ENCODE measurements around the gene UBE2L3. TPM values are rescaled to one million over a fixed set of nuclear protein-coding genes. Genes with fewer than 3 reads are reported as not detected.
"Not testable (repeated sequence)": the region's sequence is repeated elsewhere in the genome, so short reads cannot be mapped to it uniquely, and the experiment has no call there.

UBE2L3 gene
- polyA plus RNA-seq (ENCODE audit: insufficient read length in 4 of 4): 10 to 100 TPM; 56.0 to 69.1 (median 63.3) TPM

DNA sequence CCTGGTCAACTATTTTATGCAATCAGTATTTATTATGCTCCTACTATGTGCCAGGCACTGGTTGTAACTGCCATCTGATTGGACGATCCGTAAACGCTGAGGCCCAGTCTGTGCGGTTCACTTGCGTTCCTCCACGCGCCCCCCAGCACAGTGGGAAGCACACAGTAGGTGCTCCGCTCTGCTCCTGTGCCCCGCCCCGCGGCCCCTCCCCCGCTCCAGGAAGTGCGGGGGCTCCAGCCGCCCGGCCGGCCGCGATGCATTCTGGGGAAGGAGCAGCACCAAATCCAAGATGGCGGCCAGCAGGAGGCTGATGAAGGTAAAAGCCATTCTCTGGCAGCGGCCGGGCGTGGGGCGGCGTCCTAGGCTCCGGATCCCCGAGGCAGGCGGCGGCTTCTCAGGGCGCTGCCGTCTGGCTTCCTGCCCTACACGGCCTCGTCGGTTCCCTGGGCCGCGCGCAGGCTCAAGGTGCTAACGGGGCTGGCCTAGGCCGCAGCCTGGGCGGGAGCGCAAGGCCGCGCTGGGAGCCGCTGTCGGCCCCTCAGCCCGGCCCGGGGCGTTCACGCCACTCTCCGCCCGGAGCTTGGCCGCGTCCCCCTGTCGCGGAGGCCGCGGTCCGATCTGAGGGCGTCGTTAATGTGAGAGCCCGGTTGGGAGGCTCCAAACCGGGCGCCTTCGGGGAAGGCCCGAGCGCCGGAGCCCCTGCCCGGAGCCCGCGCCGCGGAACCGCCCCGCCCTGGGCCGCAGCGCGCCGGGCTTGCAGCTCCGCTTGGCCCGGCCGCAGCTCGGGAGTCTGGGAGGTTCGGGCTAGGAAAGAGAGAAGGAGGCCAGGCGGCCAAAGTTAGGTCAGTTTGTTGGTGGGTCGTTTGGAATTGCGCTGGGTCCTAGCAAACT lies at the start of gene UBE2L3:
Gene UBE2L3, plus strand, starts transcription at position 259 of the 891 bp plus-strand sequence. Its CDS starts 31 bp downstream, at position 290.
- DNase-seq (ENCODE audit: low read depth in 4 of 4, low spot score in 3 of 4): peak; percentile 61 to 73 (median 63)

DNA sequence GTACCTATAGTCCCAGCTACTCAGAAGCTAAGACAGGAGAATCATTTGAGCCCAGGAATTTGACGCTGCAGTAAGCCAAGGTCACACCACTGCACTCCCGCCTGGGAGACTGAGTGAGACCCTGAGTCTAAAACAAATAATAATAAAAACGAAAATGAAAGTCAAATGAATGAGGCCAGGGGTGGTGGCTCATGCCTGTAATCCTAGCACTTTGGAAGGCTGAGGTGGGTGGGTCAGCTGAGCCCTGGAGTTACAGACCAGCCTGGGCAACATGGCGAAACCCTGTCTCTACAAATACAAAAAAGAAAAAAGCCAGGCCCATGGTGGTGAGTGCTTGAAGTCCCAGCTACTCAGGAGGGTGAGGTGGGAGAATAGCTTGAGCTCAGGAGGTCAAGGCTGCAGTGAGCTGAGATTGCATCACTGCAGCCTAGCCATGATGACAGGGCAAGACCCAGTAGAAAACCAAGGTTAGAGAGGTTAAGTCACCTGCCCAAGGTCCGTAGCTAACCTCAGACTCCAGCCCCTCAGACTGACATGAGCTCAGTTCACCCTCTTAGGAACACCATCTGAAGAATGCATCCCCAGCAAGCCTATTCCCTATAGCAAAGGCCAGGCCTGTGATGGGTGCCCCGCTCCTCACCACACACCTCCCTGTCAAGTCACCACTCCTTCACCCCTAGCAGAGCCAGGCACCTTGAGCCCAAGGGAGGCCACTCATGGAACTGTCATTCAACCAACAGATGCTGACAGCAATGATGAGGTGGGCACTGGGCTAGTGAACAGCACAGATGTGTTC lies 40.6 kb upstream of the UBE2L3 start:
- DNase-seq (ENCODE audit: low read depth in 4 of 4, low spot score in 3 of 4): not testable (repeated sequence)

- DNase-seq (ENCODE audit: low read depth in 4 of 4, low spot score in 3 of 4): not testable (repeated sequence)
These were observed 36.0 kb upstream of the UBE2L3 start for GRCh38 chr22:21531525-21531924.

GRCh38 chr22:21532863-21533648 lies 34.5 kb upstream of the UBE2L3 start:
- DNase-seq (ENCODE audit: low read depth in 4 of 4, low spot score in 3 of 4): not testable (repeated sequence)

GRCh38 chr22:21539862-21540261 lies 27.7 kb upstream of the UBE2L3 start:
- DNase-seq (ENCODE audit: low read depth in 4 of 4, low spot score in 3 of 4): not testable (repeated sequence)

DNA sequence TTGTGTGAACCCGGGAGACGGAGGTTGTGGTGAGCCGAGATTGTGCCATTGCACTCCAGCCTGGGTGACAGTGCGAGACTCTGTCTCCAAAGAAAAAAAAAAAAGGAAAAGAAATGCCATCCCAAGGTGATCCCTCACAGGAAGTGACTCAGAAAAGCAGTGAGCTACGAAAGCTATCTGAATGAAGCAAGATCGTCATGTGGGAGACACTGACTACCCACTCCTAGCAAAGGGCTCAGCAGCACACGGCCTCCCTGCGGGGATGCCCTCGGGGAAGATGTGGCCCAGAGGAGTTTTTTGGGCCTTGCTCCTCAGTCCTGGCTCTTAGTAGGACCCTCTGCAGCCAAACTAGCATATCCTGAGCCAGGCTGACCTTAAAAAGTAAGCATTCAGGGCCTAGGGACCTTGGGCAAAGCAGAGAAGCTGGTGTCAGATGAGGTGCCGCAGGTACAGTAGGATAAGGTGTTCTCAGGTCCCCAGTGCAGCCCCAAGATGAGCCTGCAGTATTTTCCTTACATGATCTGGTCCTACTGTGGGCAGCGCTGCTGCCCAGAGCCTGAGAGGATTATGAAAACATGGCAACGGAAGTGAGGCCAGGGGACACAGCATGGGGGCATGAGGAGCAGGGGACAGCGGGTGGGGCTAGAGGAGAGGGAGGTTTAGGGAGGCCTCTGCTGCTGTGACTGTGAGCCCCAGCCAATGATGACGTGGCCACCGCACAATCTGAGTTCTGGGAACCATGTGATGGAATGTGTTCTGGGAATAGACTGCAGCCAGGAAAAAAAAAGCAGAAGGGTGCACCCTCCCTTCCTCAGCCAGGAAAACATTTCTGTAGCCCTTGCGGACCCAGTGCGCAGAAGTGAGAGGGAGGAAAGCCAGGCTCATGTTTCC lies 22.8 kb upstream of the UBE2L3 start:
- not testable (repeated sequence) for DNase-seq (ENCODE audit: low read depth in 4 of 4, low spot score in 3 of 4)

DNA sequence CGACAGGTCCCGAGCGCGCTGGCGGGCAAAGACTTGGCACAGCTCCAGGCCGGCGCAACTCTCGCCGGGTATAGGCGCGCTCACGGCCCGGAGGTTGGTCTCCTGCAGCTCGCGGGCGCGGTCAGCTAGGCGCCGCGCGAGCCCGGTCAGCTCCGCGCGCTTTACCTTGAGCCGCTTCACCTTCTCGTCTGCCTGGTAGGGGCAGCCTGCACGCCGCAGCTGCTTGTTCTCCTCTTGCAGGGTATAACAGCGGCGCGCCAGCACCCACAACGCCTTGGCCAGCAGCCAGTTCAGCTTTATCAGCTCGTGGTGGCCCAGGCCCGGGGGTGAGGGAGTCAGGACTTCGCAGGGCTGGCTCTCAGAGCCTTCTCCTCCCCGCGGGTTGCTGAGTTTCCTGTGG lies 18.0 kb upstream of the UBE2L3 start:
- not testable (repeated sequence) for DNase-seq (ENCODE audit: low read depth in 4 of 4, low spot score in 3 of 4)

DNA sequence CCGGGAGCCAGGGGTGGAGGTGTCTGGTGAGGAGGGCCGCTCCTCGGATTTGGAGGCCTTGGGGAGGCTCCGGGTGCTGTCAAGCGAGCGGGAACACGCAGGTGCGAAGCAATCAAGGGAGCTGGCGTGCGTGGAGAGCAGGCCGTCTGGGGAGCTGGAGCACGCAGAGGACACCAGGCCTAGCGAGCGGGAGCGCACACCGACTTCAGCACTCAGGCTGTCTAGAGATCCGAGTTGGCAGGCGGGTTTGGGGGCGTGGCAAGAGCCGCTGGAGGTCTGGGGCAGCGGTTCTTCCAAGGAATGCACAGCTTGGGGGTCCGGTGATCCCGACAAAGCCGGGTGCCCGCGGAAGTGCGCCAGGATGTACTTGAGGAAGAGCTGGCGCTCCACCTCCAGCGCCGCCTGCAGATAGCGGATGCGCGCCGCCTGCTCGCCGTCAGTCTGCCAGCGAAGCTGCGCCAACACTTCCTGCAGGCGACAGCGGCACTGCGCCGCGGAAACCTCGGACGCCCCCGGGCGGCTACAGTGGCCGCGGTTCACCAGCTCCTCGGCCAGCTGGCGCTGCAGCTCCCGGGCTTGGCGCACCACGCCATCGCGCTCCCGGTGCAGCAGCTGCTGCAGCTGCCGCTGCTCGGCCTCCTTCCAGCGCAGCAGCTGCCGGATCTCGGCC lies 17.4 kb upstream of the UBE2L3 start:
- DNase-seq (ENCODE audit: low read depth in 4 of 4, low spot score in 3 of 4): not testable (repeated sequence)

GRCh38 chr22:21550678-21551047 lies 16.9 kb upstream of the UBE2L3 start:
- DNase-seq (ENCODE audit: low read depth in 4 of 4, low spot score in 3 of 4): not testable (repeated sequence)

DNA sequence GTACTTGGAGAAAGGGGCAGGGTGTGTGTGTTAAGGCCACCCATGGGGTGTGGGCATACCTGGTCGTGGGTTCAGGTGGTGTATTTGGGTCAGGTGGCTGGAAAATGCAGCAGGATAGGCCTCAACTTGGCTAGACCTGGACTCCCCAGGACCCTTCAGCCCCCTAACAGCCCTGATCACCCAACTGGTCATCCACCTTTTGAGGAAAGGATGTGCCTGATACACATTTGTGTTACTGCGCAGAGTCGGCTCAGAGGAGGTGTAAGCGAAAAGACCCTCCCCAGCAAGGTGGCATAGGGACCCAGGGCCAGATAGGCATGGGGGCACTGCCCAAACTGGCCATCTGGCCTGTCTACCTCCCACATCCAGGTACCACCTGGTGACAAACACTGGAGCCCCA lies 16.2 kb upstream of the UBE2L3 start, which contains the start of gene RIMBP3C:
Gene RIMBP3C, minus strand, starts transcription at position 101 of the 400 bp plus-strand sequence. CDS start 485 bp downstream, outside the sequence.
- DNase-seq (ENCODE audit: low read depth in 4 of 4, low spot score in 3 of 4): not testable (repeated sequence)

- not testable (repeated sequence) for DNase-seq (ENCODE audit: low read depth in 4 of 4, low spot score in 3 of 4)
These were observed 8.0 kb upstream of the UBE2L3 start for GRCh38 chr22:21559345-21560125.

GRCh38 chr22:21560657-21561056 lies 6.9 kb upstream of the UBE2L3 start:
- DNase-seq (ENCODE audit: low read depth in 4 of 4, low spot score in 3 of 4): not testable (repeated sequence)

- DNase-seq (ENCODE audit: low read depth in 4 of 4, low spot score in 3 of 4): no peak
These were observed 3.6 kb upstream of the UBE2L3 start for GRCh38 chr22:21563912-21564311.

GRCh38 chr22:21564411-21564810 lies 3.1 kb upstream of the UBE2L3 start:
- no peak for DNase-seq (ENCODE audit: low read depth in 4 of 4, low spot score in 3 of 4)

- DNase-seq (ENCODE audit: low read depth in 4 of 4, low spot score in 3 of 4): peak in 2 of 4 donors; percentile 10 to 13
These were observed 997 bp downstream of the UBE2L3 start for GRCh38 chr22:21568347-21569075.

GRCh38 chr22:21569076-21569427 lies 1.5 kb downstream of the UBE2L3 start:
- not testable (repeated sequence) for DNase-seq (ENCODE audit: low read depth in 4 of 4, low spot score in 3 of 4)

GRCh38 chr22:21569459-21570170 lies 2.1 kb downstream of the UBE2L3 start:
- no peak for DNase-seq (ENCODE audit: low read depth in 4 of 4, low spot score in 3 of 4)
